ENCODE measurements around the gene DTHD1. TPM values are rescaled to one million over a fixed set of nuclear protein-coding genes. Genes with fewer than 3 reads are reported as not detected.

Gene DTHD1
- total and polyA plus RNA-seq, 2 of the 8 experiments (the other 6 are each of a cell fraction or from before 2014, with no cell fraction given): not detected

- TF ChIP-seq CHD7 (IDR thresholded peaks at IDR 0.05; ENCODE audit: insufficient replicate concordance, low read length): no peak
- no peak for TF ChIP-seq RNF2 (IDR thresholded peaks at IDR 0.05; ENCODE audit: borderline replicate concordance, low read depth, low read length, missing control alignments, poor library complexity, severe bottlenecking)
- no peak for TF ChIP-seq POLR2AphosphoS5 (IDR thresholded peaks at IDR 0.05; ENCODE audit: low read depth, low read length)
- TF ChIP-seq POLR2A (IDR thresholded peaks at IDR 0.05; ENCODE audit: control extremely low read depth in 1 of 2, low read depth in 2 of 2, low read length in 2 of 2): no peak
- TF ChIP-seq KDM5A (IDR thresholded peaks at IDR 0.05; ENCODE audit: low read length): no peak
- TF ChIP-seq SP4 (IDR thresholded peaks at IDR 0.05; ENCODE audit: low read length): no peak
Observed at GRCh38 chr4:36348403-36348938, 67.1 kb downstream of the DTHD1 start (continued).
